Skeletal muscle cell (primary cell): ENCODE data around the gene MAN1B1.

Experiments used
- DNase-seq: peaks from one replicate; pipeline ENCODE4 v3.0.0-alpha.2; 2010; ENCODE audit warnings: low read depth
- H3K4me3 ChIP-seq: 2 replicates; pipeline ENCODE4 v1.5.1; 2011; ENCODE audit warnings: low read depth, mild to moderate bottlenecking, control low read depth, low read length, moderate library complexity

The MAN1B1 gene

DNA sequence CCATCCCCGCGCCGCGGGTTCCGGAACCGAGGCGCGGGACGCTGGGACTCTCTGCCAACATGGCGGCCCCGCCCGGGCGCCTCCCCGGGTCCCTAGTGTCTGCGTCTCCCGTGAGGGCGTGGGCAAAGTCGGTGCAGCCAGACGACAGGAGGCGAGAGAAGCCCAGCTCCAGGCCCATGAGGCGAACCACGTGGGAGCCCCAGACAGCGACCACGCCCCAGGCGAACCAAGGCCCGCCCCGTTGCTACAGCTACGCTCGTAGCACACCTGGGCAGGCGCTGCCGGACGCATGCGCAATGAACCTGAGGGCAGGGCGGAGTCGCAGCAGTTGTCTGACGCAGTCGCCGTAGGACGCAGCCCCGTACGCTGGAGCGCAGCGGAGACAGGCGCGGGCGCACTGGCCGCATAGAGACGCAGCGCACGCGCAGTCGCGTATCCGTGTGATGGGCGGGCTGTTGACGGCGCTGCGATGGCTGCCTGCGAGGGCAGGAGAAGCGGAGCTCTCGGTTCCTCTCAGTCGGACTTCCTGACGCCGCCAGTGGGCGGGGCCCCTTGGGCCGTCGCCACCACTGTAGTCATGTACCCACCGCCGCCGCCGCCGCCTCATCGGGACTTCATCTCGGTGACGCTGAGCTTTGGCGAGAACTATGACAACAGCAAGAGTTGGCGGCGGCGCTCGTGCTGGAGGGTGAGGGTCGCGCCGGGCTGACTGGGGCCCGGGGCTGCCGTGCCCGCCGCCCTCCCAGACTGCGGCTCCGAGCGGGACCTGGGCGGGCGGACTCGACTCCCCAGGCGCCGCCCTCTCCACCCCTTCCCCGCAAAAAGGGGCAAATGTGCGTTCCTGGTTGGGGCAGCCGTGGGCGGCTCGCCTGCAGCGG lies at the start of gene MAN1B1:
Gene MAN1B1, plus strand, starts transcription at position 455 of the 878 bp plus-strand sequence. Its CDS starts 15 bp downstream, at position 470.
- DNase-seq: peak; percentile 95
- peak within 1 kb of the TSS; percentile 86 for H3K4me3 ChIP-seq

DNA sequence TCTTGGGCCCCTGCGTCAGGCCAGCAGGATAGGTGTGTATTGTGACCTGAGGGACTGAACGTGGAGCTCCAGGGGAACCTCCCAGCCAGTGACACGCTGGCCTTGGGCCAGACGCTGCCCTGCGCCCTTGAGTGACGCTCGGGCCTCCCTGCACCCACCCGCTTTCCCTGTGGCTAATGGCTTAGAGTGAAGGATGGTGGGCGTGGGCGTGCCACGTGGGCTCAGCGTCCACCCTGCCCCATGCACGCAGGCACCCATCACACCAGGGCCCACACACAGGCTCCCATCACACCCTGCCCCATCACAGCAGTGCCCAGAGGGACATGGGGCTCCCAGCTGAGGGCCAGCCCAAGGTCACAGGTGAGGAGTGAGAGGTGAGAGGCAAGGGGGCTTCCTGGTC lies 49.8 kb upstream of the MAN1B1 start:
- H3K4me3 ChIP-seq: no peak overlapping the region

DNA sequence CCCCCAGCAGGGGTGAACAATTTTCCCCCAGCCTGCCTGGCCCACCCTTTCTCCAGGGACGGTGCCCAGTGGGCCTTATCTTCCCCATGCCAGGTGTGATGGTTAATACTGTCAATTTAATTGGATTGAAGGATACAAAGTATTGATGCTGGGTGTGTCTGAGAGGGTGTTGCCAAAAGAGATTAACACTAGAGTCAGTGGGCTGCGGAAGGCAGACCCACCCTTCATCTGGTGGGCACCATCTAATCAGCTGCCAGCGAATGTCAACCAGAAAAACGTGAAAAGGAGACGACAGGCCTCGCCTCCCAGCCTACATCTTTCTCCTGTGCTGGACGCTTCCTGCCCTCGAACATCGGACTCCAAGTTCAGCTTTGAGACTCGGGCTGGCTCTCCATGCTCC lies 49.3 kb upstream of the MAN1B1 start:
- H3K4me3 ChIP-seq: no peak overlapping the region
- DNase-seq: no peak

More for the DNA sequence above, 49.8 kb upstream of the MAN1B1 start:
- no peak for DNase-seq

DNA sequence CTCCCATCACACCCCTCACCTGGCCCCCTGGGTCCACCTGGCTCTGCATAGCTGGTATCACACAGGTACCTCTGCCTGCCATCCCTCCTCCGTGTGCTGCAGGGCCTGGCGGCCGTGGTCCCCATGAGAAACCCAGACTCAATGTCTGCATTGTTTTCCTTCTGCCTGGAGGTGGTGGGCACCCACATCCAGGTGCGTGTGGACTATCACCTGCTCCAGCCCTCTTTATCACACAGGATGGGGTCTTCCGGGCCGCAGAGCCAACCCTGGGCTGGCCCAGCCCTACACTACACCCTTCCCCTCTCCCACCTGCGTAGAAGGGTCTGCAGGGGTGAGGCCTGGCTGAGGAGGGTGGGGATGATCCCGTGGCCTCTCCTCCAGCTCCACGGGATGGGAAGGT lies 47.9 kb upstream of the MAN1B1 start:
- DNase-seq: no peak

DNA sequence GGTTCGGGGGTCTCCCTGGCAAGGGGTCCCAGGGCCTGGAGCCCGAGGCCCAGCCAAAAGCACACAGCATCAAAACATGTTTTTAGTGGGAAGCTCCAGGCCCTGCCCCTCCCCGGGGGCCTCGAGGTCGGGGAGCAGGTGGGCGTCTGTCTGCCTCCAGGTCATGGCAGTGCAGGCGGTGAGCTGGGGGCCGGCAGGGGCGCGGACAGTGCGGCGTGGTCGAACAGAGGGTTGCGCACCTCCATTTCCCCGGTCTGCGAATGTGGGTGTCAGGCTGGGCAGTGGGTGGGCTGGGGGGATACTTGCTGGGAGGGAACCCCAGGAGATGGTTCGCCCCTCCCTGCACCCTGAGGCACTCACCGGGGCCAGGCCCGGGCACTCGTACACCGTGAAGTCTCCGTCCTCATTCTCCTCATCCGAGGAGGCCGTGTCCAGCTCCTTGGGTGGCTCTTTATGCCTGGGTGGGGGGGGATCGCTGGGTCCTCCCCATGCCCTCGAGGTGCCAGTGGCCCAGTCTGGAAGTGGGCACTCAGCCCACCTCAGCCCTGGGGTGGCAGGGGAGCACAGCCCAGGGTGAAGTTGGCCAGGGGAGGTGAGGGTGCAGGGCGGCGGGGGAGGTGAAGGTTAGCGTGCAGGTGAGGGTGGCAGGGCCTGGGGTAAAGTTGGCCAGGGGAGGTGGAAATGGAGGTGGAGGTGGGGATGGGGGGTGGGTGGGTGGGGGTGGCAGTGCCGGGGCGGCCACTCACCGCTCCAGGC lies 47.0 kb upstream of the MAN1B1 start:
- no peak for DNase-seq
- H3K4me3 ChIP-seq: no peak overlapping the region

More for the DNA sequence above, 47.9 kb upstream of the MAN1B1 start:
- no peak overlapping the region for H3K4me3 ChIP-seq

DNA sequence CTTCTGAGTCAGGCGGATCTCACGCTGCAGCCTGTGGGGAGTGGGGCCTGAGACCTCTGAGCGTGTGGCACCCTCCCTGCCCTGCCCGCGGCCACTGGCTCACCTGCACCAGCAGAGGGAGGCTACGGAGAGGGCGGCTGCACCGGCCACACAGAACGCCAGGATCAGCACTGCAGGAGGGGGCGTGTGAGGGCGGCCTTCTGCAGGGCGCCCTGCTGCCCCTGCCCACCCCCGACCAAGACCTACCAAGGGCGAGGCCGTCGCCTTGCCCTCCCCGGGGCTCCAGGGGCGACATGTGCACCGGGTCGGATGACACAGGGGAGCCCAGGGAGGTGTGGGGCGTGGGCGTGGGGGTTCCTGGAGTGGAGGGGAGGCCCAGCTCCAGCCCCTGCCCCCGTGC lies 46.2 kb upstream of the MAN1B1 start:
- no peak overlapping the region for H3K4me3 ChIP-seq
- DNase-seq: no peak

DNA sequence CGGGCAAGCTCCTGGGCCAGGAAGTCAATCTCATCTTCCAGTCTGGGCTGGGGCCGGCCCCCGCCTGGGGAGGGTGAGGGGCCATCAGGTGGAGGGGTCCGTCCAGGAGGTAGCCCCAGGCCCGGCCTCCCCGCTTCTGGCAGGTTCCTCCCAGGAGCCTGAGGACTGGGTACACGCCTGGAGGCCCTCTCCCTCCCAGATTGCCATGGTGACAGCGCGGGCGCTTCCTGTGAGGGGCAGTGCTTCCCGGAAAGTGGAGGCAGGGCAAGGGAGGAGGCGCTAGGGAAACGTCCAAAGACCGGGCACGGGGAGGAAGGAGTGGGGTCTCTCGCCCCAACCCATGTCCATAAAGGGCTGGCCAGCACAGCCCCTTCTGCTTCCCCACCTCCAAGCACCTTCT lies 45.7 kb upstream of the MAN1B1 start:
- H3K4me3 ChIP-seq: no peak overlapping the region
- DNase-seq: no peak

DNA sequence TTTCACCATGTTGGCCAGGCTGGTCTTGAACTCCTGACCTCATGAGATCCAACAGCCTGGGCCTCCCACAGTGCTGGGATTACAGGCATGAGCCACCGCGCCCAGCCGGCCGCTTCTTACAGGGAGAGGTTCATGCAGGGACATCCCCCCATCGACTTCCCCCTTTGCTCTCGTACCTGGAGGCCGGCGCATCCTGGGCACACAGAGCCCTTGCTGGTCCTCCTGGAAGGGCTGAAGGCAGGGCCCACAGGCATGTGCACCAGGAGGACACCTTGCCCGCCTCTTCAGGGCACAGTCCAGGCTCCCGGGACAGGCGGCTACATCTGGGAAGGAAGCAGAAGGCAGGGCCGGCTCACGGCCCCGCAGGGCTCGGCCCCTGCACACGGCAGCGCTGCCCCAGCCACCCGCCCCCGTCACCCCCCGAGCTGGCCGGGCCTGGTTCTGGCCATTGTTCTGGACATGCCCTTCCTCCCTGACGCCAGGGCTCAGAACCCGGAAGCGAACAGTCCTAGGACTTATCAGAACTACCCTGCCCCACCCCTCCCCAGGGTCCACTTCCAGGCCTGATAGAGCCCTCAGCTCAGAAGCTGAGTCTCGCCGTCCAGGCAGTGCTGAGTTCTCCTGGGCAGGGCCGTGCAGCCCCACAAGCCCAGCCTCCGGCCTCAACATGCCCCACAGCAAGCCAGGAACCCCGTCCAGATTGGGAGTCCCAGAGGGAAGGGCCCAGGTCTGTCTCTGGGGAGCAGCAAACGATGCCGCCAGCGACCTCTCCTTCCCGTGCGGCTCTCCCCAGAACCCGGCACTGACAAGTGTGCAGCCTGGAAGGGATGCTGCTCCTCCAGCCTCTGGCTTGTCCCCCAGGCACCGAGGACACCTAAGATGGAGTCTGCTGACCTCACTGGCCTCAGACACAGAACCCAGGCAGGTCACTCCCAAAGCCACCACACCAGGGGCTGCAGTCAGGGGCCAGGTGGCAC lies 43.7 kb upstream of the MAN1B1 start:
- H3K4me3 ChIP-seq: no peak overlapping the region
- DNase-seq: no peak

DNA sequence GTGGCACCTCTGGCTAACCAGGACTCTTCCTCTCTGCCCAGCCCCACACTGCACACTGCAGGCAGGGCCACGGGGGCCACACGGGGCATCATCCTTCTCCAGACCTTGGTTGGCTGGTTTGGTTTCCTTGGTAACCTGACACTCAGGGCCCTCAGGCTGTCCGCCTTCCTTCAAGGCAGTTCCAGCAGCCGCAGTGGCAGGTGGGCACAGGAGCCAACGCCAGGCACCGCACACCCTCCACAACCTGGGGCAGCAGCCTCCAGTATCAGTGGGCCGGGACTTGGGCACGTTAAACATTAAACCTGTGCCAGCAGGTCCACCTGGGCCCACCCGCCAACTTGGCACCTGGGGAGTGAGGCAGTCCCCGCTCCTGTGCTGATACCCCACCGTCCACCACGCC lies 42.7 kb upstream of the MAN1B1 start:
- no peak for DNase-seq
- H3K4me3 ChIP-seq: no peak overlapping the region

DNA sequence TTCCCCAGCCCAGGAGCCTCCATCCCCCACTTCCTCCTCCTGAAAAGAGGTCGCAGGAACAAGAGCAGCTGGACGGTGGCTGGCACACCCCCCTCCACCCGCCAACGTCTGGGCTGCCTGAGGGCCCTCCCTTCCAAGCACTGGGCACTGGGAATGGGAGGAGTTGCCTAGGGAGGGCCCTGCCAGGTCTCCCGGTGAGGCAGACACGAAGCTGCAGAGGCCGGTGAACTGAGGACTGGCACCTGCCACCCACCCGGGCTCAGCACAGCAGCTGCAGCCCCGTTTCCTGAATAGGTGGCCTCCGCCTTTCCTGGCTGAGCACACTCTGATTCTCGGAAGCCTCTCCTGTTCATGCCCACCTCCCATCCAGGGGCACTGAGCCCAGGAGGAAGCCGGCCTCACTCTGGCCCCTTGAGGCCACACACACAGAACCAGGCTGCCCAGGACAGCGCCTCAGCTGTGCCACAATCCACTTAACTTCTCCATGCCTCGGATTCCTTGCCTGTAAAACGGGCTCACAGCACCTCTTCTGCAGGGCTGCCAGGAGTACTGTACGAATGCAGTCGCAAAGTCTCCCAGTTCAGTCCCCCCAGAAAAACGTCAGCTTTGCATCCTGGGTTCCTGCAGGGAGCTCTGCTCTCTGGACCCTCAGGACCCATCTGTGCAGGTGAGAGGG lies 42.1 kb upstream of the MAN1B1 start:
- peak overlapping the region; percentile 65 for H3K4me3 ChIP-seq
- no peak for DNase-seq

DNA sequence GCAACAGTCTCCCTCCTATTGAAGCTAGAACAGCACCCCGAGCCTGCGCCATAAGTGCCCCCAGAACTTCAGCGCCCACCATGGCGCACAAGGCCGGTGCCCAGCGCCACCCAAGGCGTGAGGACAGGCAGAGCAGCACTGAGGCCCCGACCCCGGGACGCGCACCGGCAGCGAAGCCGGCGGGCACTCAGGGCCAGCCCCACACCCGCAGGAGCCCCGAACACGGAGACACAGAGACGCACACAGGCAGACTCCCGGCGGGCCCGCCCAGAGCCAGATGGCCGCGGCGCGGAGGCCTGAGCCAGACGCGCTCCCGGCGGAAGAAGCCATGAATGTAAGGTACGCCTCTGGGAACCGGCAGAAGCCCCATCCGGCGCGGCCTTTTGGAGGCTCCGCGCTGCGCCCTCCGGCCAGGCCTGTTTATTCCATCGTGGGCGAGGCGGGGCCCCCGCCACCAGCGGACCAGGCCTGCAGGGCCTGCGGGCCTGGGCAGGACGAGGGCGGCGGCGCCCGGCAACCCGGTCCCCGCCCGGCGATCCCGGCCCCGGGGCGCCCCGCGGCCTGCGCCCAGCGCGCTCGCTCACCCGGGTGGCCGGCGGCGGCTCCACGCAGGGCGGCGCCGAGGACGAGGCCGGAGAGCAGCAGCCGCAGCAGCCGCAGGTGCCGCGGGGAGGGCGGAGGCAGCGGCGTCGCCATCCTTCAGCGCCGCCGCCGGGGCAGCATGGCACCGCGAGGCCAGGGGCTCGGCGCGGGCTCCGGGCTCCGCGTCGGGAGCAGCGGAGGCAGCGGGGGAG lies 41.3 kb upstream of the MAN1B1 start:
- DNase-seq: no peak
- peak overlapping the region; percentile 65 for H3K4me3 ChIP-seq

DNA sequence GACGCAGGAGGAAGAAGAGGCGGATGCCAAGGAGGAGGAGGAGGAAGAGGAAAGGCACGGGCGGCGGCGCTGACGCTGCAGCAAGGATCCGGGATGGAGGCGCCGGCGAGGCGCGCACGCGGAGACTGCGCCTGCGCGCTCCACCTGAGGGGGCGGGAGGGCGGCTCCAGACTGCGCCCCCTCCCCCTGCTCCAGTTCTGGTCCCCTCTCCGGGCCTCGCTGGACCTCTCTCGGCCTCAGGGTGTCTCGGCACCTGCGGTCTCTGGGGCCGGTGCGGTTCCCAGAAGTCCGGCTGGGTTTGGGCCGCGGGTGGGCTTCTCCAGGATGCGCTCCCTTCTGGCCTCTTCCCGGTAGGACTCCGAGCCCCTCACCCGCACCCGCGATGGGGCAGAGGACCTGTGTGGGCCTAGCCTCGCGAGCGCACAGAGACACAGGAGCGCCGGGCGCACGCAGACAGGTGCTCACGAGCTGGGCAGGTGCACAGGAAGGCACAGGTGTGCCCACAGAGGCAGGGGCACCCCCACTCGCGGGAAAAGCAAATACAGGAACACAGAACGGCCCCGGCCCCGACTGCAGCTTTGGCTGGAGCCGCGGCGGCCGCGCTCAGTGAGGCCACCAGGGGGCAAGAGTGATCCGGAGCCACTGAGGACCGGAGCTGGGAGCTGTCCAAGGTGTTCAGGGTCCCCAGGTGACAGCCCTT lies 40.5 kb upstream of the MAN1B1 start, which contains the start of gene NPDC1:
Gene NPDC1, minus strand, starts transcription at position 90 of the 700 bp plus-strand sequence. CDS start 188 bp downstream, outside the sequence.
- peak within 1 kb of the TSS; percentile 65 for H3K4me3 ChIP-seq
- no peak for DNase-seq

DNA sequence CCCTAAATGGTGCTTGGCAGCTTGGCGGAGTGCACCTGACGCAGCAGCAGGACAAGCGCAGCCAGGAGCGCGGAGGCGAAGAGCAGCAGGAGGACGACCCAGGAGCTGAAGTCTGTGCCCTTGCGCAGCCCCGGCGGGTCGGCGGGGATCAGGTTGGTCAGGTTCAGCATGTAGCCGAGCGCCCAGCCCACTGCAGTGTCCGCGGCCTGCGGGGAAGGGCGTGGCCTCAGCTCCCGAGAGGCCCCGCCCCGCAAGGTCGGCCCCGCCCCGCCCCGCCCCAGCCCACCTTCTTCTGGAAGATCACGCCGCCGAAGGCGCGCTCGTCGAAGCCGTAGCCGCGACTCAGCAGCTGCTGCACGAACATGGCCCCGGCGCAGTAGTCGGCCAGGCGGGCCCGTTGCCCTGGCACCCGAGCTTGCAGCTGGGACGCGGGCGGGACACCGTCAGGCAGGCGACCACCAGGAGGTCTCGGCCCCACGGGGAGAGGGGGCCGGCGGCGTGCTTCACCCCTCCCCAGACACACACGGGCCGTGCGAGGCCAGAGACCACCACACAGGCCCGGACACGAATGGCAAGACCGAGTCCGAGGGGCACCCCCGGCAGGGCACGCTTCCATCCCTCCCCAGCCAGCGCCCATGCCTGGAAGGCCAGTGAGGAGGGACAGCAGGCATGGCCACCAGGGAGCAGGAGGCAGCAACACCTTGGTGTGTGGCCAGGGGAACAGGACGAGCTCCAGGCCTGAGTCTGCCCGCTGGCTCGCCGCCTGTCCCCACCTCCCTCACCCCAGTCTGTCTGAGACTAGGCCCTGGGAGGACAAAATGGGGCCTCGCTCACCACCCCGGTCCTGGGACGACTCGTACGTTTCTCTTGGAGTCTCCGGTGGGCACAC lies 37.9 kb upstream of the MAN1B1 start:
- no peak overlapping the region for H3K4me3 ChIP-seq
- DNase-seq: no peak

DNA sequence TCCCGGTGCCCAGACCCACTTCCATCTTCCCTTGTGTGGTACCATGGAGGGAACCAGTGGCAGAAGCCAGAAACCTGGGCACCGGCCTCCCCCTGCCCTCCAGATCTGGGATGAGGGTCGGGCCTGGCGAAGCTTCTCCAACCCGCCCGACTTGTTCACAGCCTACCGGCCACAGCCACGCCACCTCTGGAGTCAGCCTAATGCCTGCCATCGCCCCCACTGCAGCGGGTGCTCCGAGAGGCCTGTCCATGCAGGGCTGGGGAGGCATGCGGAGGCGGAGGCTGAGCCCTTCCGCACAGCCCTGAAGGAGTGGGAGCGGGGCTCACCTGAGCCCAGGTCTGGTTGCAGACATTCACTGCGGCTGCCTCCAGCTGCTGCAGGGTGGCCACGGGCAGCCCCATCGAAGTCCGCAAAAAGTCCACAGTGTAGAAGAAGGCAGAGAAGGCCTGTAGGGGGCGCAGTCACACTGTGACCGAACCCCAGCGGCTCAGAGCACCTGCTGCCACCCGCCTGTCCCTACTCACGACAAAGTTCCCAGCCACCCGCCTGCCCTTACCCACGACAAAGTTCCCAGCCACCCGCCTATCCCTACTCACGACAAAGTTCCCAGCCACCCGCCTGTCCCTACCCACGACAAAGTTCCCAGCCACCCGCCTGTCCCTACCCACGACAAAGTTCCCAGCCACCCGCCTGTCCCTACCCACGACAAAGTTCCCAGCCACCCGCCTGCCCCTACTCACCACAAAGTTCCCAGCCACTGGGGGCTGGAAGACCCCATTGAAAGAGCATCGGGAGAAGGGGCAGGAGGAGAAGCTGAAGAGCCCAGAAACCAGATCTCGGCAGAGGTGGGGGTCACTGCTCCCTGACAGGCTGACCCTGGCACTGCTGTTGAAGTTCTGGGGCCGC lies 37.0 kb upstream of the MAN1B1 start:
- no peak for DNase-seq

DNA sequence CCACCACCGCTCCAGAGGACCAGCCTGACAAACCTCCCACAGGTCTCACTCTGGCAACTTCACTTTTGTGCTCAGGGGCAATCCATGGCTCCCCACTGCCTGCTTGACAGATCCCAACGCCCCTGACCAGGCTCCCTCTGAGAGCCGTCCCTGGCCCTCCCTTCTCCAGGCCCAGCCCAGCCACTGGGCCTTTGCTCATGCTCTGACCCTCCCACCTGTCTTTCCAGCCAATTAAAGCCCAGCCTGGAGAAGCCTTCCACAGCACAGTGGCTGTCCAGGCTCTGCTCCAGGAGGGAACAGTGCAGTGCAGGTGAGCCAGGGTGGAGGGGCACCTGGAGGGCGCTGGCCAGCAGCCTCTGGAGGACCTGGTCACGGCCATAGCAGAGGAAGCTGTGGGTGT lies 36.2 kb upstream of the MAN1B1 start:
- H3K4me3 ChIP-seq: no peak overlapping the region
- DNase-seq: no peak

More for the DNA sequence above, 37.0 kb upstream of the MAN1B1 start:
- no peak overlapping the region for H3K4me3 ChIP-seq
